PC-9 (cell line): Measurements from ENCODE around the gene QTRT2.

Source experiments
- CTCF ChIP-seq: fragments of 200-600 bp; sonication (generic); conservative IDR thresholded peaks from 2 replicates; pipeline ENCODE4 v1.6.1; 2017; ENCODE audit warnings: mixed run types, antibody characterized with exemption, mild to moderate bottlenecking, moderate library complexity
- EZH2 ChIP-seq: fragments of 200-600 bp; sonication (generic); IDR thresholded peaks from 2 replicates; pipeline ENCODE4 v1.8.0; 2017; ENCODE audit warnings: antibody characterized with exemption, low read depth

DNA sequence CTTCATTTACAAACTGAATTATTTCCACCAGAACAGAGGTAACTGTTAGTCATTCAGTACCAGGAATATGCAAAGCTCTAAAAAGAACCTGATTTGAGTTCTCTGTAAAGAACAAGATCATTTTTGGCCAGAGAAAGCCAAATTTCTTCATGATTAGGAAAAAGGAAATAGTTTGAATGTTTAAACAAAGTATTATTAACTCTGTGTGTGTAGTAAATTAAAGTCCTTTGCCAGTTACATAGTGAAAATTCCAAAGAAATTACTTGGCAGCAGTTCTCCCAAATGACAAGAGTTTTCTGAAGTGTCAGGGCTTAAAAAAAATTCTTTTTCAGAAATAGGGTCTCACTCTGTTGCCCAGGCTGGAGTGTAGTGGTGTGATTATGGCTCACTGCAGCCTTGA, 24.5 kb downstream of the QTRT2 start:
- TF ChIP-seq CTCF (no peak), EZH2 (no peak)
